Thymus (tissue), 11 donors: ENCODE measurements around the gene IKZF3. TPM values are rescaled to one million over a fixed set of nuclear protein-coding genes. Genes with fewer than 3 reads are reported as not detected.
"Not testable (repeated sequence)": the region's sequence is repeated elsewhere in the genome, so short reads cannot be mapped to it uniquely, and the experiment has no call there.

Experiments
- DNase-seq, 9 donors: peaks; one replicate each; pipeline ENCODE4 v3.0.0-alpha.2; 2013; ENCODE audit warnings: low spot score in 9 of 9, low read depth in 6 of 9, missing footprints in 1 of 9
- H3K27ac ChIP-seq, 2 donors: one replicate each; pipeline ENCODE4 v1.5.1; 2013; ENCODE audit warnings: control low read depth in 1 of 2, low read depth in 1 of 2, low read length in 1 of 2, mild to moderate bottlenecking in 1 of 2, moderate library complexity in 1 of 2
- H3K27me3 ChIP-seq, 2 donors: one replicate each; pipeline ENCODE4 v1.5.1; 2013; ENCODE audit warnings: low read length in 1 of 2; ENCODE audit not compliant: control insufficient read depth in 2 of 2, insufficient read depth in 1 of 2
- H3K36me3 ChIP-seq, 2 donors: one replicate each; pipeline ENCODE4 v1.5.1; 2013; ENCODE audit warnings: low read length in 1 of 2, mild to moderate bottlenecking in 1 of 2, moderate library complexity in 1 of 2; ENCODE audit not compliant: control insufficient read depth in 2 of 2, insufficient read depth in 2 of 2
- H3K4me1 ChIP-seq, 2 donors: one replicate each; pipeline ENCODE4 v1.5.1; 2013; ENCODE audit warnings: low read length in 2 of 2; ENCODE audit not compliant: control insufficient read depth in 2 of 2, insufficient read depth in 2 of 2
- H3K4me3 ChIP-seq, 2 donors: one replicate each; pipeline ENCODE4 v1.5.1; 2013; ENCODE audit warnings: low read length in 2 of 2, control low read depth in 1 of 2, mild to moderate bottlenecking in 1 of 2
- H3K9me3 ChIP-seq, 2 donors: one replicate each; pipeline ENCODE4 v1.5.1; 2013; ENCODE audit warnings: low read length in 1 of 2, mild to moderate bottlenecking in 1 of 2; ENCODE audit not compliant: control insufficient read depth in 2 of 2, insufficient read depth in 1 of 2
- WGBS: extraction: QIAGEN DNeasy Blood & Tissue Kit; methylation state at CpG from one replicate; pipeline ENCODE4 v1.1.7; 2013; 5-methylcytosine and 5-hydroxymethylcytosine counted together
- polyA plus RNA-seq: library from polyadenylated mRNA; stranded (reverse); fragments of 200-250 nt; gene quantifications from one replicate; pipeline ENCODE4 v1.2.3, GENCODE V29; 2013
- total RNA-seq: library from RNA; stranded (reverse); fragments of 120-200 nt; gene quantifications from one replicate; pipeline ENCODE4 v1.2.4, GENCODE V29; 2013
- donor health status: healthy.

The IKZF3 gene
- total and polyA plus RNA-seq, 2 donors = 23.9 to 31.5 TPM

DNA sequence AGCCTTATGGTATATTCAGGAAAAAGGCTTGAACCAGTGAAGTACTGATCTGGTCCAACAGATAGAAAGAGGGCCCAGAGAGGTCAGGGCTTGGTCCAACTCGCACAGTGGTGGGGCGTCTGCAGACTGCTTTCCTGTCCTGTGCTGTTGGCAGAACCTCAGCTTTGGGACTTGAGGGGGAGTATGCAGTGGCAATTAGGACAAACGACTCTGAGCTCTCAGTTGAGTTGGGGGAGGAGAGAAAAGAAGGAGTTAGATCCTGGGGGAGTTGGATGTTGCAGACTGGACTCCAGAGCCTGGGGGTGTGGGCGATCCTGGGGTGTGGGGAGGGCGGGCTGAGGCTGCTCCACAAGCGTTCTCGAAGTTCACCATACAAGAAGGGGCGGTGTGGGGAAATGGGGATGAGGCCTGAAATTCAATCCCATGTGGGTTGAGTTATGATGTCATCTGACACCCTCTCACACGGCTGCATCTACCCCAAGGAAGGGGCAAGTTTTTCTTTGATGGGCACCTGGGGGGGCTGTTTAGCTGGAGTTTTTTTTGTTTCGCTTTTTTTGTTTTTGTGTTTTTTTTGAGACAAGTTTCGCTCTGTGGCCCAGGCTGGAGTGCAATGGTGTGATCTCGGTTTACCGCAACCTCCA is 111.8 kb downstream of the IKZF3 start:
- Histone ChIP-seq H3K9me3 (peaks cover 0 to 15% of the 10 kb centered on the region in 2 donors), H3K27ac (no peak overlapping the region), H3K36me3 (no peaks in the 10 kb centered on the region), H3K27me3 (no peaks in the 10 kb centered on the region), H3K4me1 (peaks cover 28 to 54% of the 10 kb centered on the region in 2 donors), H3K4me3 (no peak overlapping the region)
- 89% methylated on average over 13 of the region's 13 CpGs for WGBS
- no peak for DNase-seq

DNA sequence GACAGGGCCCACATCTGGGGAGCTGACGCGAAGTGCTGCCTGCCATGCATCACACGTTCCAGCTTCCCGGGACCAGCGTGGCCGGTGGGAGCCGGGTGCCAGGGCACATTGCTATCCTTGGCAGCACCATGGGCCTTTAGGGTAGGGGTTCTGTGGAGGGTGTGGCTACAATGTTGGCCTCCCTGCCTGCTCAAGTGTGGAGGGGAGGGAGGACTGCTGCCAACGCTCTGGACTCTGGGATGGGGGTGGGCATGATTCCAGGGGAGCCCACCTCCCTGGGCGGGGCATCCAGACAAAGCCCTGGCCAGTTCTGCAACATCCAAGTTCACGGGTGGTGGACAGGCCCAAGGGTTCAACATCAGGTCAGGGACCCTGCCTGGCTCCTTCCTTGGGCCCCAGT is 112.5 kb downstream of the IKZF3 start:
- no peak for DNase-seq
- H3K27me3 ChIP-seq = no peaks in the 10 kb centered on the region
- 93% methylated on average over 10 of the region's 10 CpGs for WGBS
- H3K4me3 ChIP-seq = no peak overlapping the region
- peaks cover 0 to 15% of the 10 kb centered on the region in 2 donors for H3K9me3 ChIP-seq
- no peak overlapping the region for H3K27ac ChIP-seq
- H3K4me1 ChIP-seq = peaks cover 23 to 47% of the 10 kb centered on the region in 2 donors
- H3K36me3 ChIP-seq = no peaks in the 10 kb centered on the region

DNA sequence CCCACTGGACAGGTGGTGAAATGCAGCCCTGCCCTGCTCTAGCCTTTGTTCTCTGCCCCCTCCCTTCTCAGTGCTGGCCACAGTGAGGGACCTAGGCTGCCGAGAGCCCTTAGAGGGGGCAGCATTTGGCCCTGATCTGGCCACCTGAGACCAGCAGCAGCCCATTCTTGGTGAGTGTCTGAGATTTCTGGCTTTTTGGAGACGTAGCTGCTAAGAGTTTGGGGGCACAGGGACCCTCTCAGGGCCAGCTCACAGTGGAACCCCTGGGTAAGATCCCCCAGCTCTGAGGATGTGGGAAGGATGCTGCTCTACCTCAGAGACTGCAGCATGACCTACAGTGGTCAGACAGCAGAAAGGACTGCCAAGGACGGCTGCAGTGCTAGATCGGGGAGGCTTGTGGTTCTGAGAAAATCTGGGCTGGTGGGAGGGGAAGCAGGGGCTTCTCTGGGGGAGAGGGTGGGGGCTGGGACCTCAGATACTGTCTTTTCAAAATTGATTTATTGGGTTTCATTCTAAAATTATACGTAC is 113.0 kb downstream of the IKZF3 start:
- Histone ChIP-seq H3K4me1 (peaks cover 17 to 41% of the 10 kb centered on the region in 2 donors), H3K9me3 (peaks cover 0 to 15% of the 10 kb centered on the region in 2 donors), H3K36me3 (no peaks in the 10 kb centered on the region), H3K27ac (no peak overlapping the region), H3K4me3 (no peak overlapping the region), H3K27me3 (no peaks in the 10 kb centered on the region)
- 92% methylated on average over 5 of the region's 5 CpGs for WGBS
- DNase-seq = no peak

DNA sequence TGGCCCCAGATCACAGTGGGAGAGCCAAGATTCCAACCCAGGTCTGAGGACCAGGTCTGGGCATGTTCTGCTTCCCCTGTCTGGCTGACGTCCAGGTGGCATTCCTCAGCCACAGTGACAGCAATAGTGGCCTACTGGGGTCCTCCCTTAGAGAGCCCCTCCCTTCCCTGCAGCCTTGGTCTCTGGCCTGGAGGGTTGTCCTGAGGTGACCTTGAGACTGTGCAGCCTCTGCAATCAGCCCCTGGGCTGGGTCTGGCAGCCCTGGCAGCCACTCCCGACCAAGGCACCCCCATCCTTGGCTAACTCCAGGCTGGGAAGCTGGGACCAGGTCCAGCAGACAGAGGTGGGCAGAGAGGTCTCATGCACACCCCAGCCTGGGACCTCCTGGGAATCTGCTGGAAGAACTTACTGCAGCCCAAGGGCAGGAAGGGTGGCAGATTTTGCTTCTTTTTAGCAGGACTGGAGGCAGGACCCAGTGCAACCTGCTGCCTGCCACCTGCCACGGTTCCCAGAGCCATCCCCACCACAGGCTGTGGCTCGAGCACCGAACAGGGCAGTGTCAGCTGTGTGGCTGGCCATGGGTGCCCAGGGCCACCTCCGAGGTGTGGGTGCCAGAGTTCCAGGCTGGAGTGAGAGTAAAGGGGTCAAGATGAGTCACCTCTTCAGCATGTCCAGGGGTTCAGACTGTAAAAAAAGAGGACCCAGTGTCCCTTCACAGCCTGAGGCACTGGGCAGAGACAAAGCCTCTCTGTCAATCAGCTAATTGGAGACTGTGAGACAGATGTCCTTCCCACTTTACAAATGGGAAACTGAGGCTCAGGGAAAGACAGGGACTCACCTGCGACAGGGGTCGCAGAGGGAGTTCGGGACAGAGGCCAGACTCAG is 113.7 kb downstream of the IKZF3 start:
- H3K4me3 ChIP-seq = no peak overlapping the region
- no peaks in the 10 kb centered on the region for H3K27me3 ChIP-seq
- H3K4me1 ChIP-seq = peaks cover 10 to 34% of the 10 kb centered on the region in 2 donors
- peaks cover 0 to 12% of the 10 kb centered on the region in 2 donors for H3K9me3 ChIP-seq
- H3K27ac ChIP-seq = no peak overlapping the region
- 90% methylated on average over 9 of the region's 9 CpGs for WGBS
- no peak for DNase-seq
- H3K36me3 ChIP-seq = no peaks in the 10 kb centered on the region

DNA sequence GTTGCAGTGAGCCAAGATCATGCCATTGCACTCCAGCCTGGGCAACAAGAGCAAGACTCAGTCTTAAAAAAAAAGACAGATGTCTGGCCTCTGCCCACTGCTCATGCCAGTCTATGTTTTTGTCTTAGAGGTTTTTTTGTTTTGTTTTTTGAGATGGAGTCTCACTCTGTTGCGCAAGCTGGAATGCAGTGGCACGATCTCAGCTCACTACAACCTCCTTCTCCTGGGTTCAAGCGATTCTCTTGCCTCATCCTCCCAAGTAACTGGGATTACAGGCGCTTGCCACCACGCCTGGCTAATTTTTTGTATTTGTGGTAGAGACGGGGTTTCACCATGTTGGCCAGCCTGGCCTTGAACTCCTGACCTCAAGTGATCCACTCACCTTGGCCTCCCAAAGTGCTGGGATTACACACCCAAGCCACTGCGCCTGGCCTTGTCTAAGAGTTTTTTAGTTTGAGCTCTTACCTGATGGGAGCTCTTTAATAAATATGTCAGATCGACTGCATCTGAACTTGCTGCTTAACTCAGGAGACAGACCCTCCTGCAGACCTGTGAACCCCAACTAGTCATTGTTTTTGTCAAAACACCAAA is 115.6 kb downstream of the IKZF3 start:
- DNase-seq, H3K36me3 ChIP-seq, H3K4me3 ChIP-seq, H3K27me3 ChIP-seq, H3K27ac ChIP-seq: not testable (repeated sequence)
- Histone ChIP-seq H3K4me1 (peaks cover 5 to 22% of the 10 kb centered on the region in 2 donors), H3K9me3 (peaks cover 0 to 12% of the 10 kb centered on the region in 2 donors)
- WGBS = 98% methylated on average over 8 of the region's 8 CpGs

DNA sequence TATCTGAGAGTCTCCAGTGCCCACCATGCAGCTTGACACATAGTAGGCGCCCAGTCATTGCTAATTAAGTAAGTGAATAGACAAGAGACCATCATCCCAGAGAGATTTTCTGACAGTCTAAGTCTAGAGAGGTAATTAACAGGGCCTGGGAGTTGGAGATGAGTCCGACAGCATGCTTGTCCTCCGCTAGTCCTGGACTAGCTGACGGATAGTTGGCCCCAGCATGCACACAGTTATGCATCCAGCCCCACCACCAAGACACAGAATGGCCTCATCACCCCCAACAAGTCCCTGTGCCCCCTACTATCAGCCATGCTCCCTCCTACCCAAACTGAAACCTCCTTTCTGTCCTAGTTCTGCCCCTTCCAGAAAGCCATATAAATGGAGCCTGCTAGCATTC is 116.4 kb downstream of the IKZF3 start:
- DNase-seq = no peak
- Histone ChIP-seq H3K27ac (no peak overlapping the region), H3K27me3 (peaks cover under 1 to 10% of the 10 kb centered on the region in 2 donors), H3K4me1 (peaks cover 0 to 14% of the 10 kb centered on the region in 2 donors), H3K4me3 (no peak overlapping the region), H3K9me3 (peaks cover 0 to 12% of the 10 kb centered on the region in 2 donors), H3K36me3 (no peaks in the 10 kb centered on the region)
- WGBS = 97% methylated on average over 4 of the region's 4 CpGs

DNA sequence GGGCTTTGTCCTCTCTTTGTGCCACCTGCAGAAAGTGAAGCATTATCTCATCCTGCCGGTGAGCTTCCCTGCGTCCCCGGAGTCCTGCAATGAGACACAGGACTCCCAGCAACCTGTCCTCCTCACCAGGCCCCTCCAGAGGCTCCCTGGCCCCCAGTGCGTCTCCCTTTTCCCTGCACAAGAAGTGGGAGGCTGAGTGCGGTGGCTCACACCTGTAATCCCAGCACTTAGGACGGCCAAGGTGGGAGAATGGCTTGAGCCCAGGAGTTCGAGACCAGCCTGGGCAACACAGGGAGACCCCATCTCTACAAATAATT is 118.0 kb downstream of the IKZF3 start:
- whole genome bisulfite sequencing = 96% methylated on average over 7 of the region's 7 CpGs
- H3K36me3 ChIP-seq = no peaks in the 10 kb centered on the region
- no peak overlapping the region for H3K27ac ChIP-seq
- no peak for DNase-seq
- H3K4me1 ChIP-seq = peaks cover 0 to 4% of the 10 kb centered on the region in 2 donors
- H3K27me3 ChIP-seq = peaks cover 3 to 20% of the 10 kb centered on the region in 2 donors
- H3K9me3 ChIP-seq = peaks cover 0 to 9% of the 10 kb centered on the region in 2 donors
- H3K4me3 ChIP-seq = no peak overlapping the region

DNA sequence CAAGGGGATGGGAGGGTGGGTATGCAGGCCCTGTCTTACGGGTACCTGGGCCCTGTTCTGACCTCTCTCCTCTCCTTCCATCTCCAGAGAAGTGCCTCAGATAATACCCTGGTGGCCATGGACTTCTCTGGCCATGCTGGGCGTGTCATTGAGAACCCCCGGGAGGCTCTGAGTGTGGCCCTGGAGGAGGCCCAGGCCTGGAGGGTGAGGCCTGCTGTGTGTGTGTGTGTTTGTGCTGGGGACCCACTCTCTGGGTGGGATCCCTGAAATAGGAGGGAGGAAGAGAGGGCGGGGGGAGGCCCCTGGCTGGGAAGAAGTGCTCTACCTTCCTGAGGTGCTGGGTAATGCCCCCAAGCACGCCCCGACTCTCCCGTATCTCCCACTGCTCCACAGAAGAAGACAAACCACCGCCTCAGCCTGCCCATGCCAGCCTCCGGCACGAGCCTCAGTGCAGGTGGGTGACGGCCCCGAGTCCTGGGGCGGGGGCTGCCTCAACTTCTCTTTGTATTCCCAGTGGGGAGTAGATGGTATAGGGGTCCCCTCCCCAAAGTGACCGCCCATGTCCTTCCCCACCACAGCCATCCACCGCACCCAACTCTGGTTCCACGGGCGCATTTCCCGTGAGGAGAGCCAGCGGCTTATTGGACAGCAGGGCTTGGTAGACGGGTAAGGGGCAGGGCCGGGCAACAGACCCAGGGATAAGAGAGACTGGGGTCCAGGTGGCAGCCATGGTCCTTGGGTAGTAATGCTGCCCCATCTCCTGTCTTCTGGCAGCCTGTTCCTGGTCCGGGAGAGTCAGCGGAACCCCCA is 118.6 kb downstream of the IKZF3 start:
- no peak for DNase-seq
- Histone ChIP-seq H3K27me3 (peaks cover 3 to 25% of the 10 kb centered on the region in 2 donors), H3K36me3 (no peaks in the 10 kb centered on the region), H3K27ac (no peak overlapping the region), H3K4me3 (no peak overlapping the region), H3K9me3 (peaks cover 0 to 9% of the 10 kb centered on the region in 2 donors), H3K4me1 (peaks cover 0 to 10% of the 10 kb centered on the region in 2 donors)
- WGBS = 96% methylated on average over 23 of the region's 23 CpGs
